ENCODE data around the gene ZNF28.
"Not testable (repeated sequence)": the region's sequence is repeated elsewhere in the genome, so short reads cannot be mapped to it uniquely, and the experiment has no call there.

Gene ZNF28

GRCh38 chr19:52778811-52779210, 42.6 kb downstream of the ZNF28 start:
- DNase-seq (ENCODE audit: low spot score) = no peak

- DNase-seq (ENCODE audit: low spot score) = not testable (repeated sequence)
These were observed 65.0 kb downstream of the ZNF28 start for GRCh38 chr19:52756447-52756846.

- no peak for DNase-seq (ENCODE audit: low spot score)
These were observed 71.7 kb downstream of the ZNF28 start for GRCh38 chr19:52749780-52750179.

GRCh38 chr19:52748336-52748950, 73.0 kb downstream of the ZNF28 start:
- DNase-seq (ENCODE audit: low spot score) = peak; percentile 36
